ENCODE results near the gene PLA2G4F. TPM values are rescaled to one million over a fixed set of nuclear protein-coding genes. Genes with fewer than 3 reads are reported as not detected.

PLA2G4F gene
- total RNA-seq, 3 donors from 2014 or later (not counting 1 experiment from before 2014, with no cell fraction given) = not detected

DNA sequence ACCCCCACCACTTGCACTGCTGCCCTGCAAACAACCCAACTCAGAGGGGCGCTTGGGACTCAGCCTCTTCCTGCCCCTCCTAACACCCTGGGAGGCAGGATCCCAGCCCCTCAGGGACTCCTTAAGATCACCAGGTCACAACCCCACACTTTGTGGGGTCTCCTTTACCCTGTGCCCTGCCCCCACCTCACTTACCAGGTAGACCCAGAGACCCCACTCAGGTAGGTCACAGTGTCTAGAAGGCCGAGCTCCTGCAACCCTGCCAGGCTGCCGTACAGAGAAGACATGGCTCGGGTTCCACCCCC, 9.1 kb downstream of the PLA2G4F start:
- H3K4me3 Mint-ChIP-seq = no peak overlapping the region
- H3K36me3 ChIP-seq (ENCODE audit: control insufficient read depth, insufficient read depth, low read length) = no peaks in the 10 kb centered on the region
- H3K36me3 Mint-ChIP-seq = no peaks in the 10 kb centered on the region
- H3K27ac Mint-ChIP-seq = no peak overlapping the region
- H3K27me3 ChIP-seq (ENCODE audit: control insufficient read depth, insufficient read depth, low read length) = no peaks in the 10 kb centered on the region
- H3K4me1 ChIP-seq (ENCODE audit: control insufficient read depth, insufficient read depth, low read length) = no peaks in the 10 kb centered on the region
- no peak overlapping the region for H3K27ac ChIP-seq (ENCODE audit: low read length)
- H3K27me3 Mint-ChIP-seq (ENCODE audit: low read depth in 2 of 2) = no peaks in the 10 kb centered on the region
- TF ChIP-seq, protein P1, sequence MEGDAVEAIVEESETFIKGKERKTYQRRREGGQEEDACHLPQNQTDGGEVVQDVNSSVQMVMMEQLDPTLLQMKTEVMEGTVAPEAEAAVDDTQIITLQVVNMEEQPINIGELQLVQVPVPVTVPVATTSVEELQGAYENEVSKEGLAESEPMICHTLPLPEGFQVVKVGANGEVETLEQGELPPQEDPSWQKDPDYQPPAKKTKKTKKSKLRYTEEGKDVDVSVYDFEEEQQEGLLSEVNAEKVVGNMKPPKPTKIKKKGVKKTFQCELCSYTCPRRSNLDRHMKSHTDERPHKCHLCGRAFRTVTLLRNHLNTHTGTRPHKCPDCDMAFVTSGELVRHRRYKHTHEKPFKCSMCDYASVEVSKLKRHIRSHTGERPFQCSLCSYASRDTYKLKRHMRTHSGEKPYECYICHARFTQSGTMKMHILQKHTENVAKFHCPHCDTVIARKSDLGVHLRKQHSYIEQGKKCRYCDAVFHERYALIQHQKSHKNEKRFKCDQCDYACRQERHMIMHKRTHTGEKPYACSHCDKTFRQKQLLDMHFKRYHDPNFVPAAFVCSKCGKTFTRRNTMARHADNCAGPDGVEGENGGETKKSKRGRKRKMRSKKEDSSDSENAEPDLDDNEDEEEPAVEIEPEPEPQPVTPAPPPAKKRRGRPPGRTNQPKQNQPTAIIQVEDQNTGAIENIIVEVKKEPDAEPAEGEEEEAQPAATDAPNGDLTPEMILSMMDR (IDR thresholded peaks at IDR 0.05) = no peak
- DNase-seq (no peak), ATAC-seq (no peak)
- no peaks in the 10 kb centered on the region for H3K9me3 ChIP-seq (ENCODE audit: control insufficient read depth, insufficient read depth, low read length)
- 91% methylated on average over 4 of the region's 4 CpGs for WGBS (ENCODE audit: insufficient coverage)
- no peaks in the 10 kb centered on the region for H3K9me3 Mint-ChIP-seq
- intact Hi-C loops (cut with micrococcal nuclease) = no loop called here
- H3K4me1 Mint-ChIP-seq = no peaks in the 10 kb centered on the region
- H3K4me3 ChIP-seq (ENCODE audit: low read length) = no peak overlapping the region

DNA sequence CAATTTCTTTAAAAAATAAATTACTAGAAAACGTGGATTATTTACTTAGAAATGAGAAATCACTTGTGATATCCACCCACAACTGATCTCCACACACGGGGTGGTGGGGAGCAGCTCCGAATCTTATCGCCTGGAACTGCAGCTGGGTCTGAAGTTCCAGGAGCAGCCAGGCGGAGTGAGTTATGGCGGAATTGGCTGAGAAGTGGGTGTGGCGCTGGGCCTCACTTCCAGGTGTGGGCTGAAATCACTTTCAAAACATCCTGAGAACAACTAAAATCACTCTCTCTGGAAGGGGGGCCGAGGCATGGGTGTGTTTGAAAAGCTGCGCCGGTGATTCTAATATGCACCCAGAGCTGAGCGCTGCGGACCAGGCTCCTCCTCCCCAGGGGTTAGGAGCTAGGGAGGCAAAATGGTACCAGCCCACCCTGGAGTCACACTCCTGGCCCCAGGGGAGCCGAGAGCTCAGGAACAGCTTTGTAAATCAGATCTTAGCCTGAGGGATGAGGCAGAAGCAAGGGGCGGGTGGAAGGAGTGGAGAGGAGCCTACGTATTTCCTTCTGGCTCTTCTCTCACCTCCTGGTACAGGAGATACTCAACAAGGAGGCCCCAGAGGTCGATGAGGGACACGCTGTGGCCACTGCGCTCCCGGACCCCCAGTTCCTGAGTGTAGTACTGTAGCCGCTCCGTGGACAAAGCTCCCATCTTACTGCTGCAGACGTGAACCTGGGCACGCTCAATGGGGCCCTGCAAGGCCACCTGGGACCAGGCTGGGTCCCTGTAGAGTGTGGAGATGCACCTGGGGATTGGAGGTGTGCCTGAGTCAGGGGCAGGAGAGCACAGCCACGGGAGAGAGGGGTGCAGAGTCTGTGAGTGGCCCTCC, 9.6 kb downstream of the PLA2G4F start:
- Histone ChIP-seq H3K27ac (ENCODE audit: low read length) (no peak overlapping the region), H3K9me3 (ENCODE audit: control insufficient read depth, insufficient read depth, low read length) (no peaks in the 10 kb centered on the region), H3K4me3 (ENCODE audit: low read length) (no peak overlapping the region), H3K4me1 (ENCODE audit: control insufficient read depth, insufficient read depth, low read length) (no peaks in the 10 kb centered on the region), H3K27me3 (ENCODE audit: control insufficient read depth, insufficient read depth, low read length) (no peaks in the 10 kb centered on the region), H3K36me3 (ENCODE audit: control insufficient read depth, insufficient read depth, low read length) (no peaks in the 10 kb centered on the region)
- TF ChIP-seq, protein P1 (IDR thresholded peaks at IDR 0.05) = no peak
- no peaks in the 10 kb centered on the region for H3K27me3 Mint-ChIP-seq (ENCODE audit: low read depth in 2 of 2)
- H3K27ac Mint-ChIP-seq = no peak overlapping the region
- no peaks in the 10 kb centered on the region for H3K4me1 Mint-ChIP-seq
- 87% methylated on average over 21 of the region's 24 CpGs for WGBS (ENCODE audit: insufficient coverage)
- H3K4me3 Mint-ChIP-seq = no peak overlapping the region
- intact Hi-C loops (cut with micrococcal nuclease) = no loop called here
- ATAC-seq (no peak), DNase-seq (peak in 1 of 2 donors; percentile 8)
- no peaks in the 10 kb centered on the region for H3K9me3 Mint-ChIP-seq
- H3K36me3 Mint-ChIP-seq = no peaks in the 10 kb centered on the region

DNA sequence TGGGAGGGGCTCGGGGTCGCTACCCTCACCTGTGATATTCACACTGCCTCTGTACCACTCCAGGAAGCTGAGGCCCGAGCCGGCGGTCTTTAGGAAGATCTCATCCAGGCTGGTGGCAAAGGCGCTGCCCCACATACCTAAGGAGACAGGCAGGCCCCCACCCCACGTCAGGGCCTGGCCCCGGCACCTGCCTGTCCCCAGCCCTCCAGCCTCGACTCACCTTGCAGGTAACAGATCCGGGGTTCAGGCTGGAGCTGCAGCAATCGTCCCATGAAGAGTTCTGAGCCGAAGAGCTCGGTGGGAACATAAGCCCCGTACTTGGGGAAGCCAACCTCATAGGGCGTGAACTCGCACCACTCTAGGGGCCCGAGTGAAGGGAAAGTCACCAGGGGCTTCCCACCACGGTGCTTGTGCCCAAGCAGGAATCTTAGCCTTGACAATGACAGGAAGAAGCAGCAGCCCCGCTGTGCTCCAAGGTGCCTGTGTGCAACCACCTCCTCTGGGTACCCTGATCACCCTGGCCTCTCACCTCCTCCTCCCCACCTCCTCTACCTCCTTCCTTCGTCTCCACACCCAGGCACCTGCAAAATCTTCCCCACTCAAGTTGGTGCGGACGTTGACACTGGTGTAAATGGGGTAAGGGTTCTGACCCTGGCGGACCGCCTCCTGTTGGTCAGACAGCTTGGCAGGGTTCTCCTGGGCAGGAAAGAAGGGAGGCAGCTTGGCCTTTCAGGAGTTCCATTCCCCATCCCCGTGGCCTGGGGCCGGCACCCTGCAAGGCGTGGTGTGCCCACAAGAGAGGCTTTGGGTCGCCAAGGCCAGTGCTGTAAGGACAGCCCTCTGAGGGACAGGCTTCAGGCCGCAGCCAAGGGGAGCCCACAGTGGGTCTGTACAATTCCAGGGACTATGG, 10.6 kb downstream of the PLA2G4F start:
- Mint-ChIP-seq H3K9me3 (no peaks in the 10 kb centered on the region), H3K36me3 (no peaks in the 10 kb centered on the region), H3K4me1 (no peaks in the 10 kb centered on the region), H3K4me3 (no peak overlapping the region), H3K27ac (no peak overlapping the region), H3K27me3 (ENCODE audit: low read depth in 2 of 2) (no peaks in the 10 kb centered on the region)
- DNase-seq = peak in 1 of 2 donors; percentile 13
- H3K27me3 ChIP-seq (ENCODE audit: control insufficient read depth, insufficient read depth, low read length) = no peaks in the 10 kb centered on the region
- H3K36me3 ChIP-seq (ENCODE audit: control insufficient read depth, insufficient read depth, low read length) = no peaks in the 10 kb centered on the region
- no peak for ATAC-seq
- WGBS (ENCODE audit: insufficient coverage) = 87% methylated on average over 29 of the region's 29 CpGs
- intact Hi-C loops (cut with micrococcal nuclease) = no loop called here
- no peak overlapping the region for H3K4me3 ChIP-seq (ENCODE audit: low read length)
- no peaks in the 10 kb centered on the region for H3K9me3 ChIP-seq (ENCODE audit: control insufficient read depth, insufficient read depth, low read length)
- TF ChIP-seq, protein P1 (IDR thresholded peaks at IDR 0.05) = no peak
- no peak overlapping the region for H3K27ac ChIP-seq (ENCODE audit: low read length)
- H3K4me1 ChIP-seq (ENCODE audit: control insufficient read depth, insufficient read depth, low read length) = no peaks in the 10 kb centered on the region

Data from natural killer cell (primary cell).